Measurements from ENCODE around the gene LAMTOR2.

GRCh38 chr1:156074661-156075060 is 20.1 kb downstream of the LAMTOR2 start:
- TF ChIP-seq CTCF (IDR thresholded peaks at IDR 0.05 in 2 of 3, conservative IDR thresholded peaks at IDR 0.05 in 1 of 3; ENCODE audit: borderline replicate concordance in 1 of 3, insufficient read depth in 1 of 3, low read depth in 2 of 3, low read length in 2 of 3) (no peak), MAX (IDR thresholded peaks at IDR 0.05) (no peak), RAD21 (IDR thresholded peaks at IDR 0.05; ENCODE audit: low read depth) (no peak), POLR2A (IDR thresholded peaks at IDR 0.05; ENCODE audit: borderline replicate concordance, extremely low read depth, insufficient read depth, insufficient read length) (no peak)

Data from HCT116 (cell line).